C4-2B (cell line): ENCODE data around the gene CWC15.
"Not testable (repeated sequence)": the region's sequence is repeated elsewhere in the genome, so short reads cannot be mapped to it uniquely, and the experiment has no call there.

Source experiments
- ZFX ChIP-seq: fragments of 450-650 bp; IDR thresholded peaks from 2 replicates; pipeline ENCODE4 v1.6.1; 2017
- TF ChIP-seq, protein P1 (sequence below): fragments of 450-650 bp; conservative IDR thresholded peaks from 2 replicates; pipeline ENCODE4 v1.5.1; 2017; ENCODE audit warnings: mild to moderate bottlenecking

DNA sequence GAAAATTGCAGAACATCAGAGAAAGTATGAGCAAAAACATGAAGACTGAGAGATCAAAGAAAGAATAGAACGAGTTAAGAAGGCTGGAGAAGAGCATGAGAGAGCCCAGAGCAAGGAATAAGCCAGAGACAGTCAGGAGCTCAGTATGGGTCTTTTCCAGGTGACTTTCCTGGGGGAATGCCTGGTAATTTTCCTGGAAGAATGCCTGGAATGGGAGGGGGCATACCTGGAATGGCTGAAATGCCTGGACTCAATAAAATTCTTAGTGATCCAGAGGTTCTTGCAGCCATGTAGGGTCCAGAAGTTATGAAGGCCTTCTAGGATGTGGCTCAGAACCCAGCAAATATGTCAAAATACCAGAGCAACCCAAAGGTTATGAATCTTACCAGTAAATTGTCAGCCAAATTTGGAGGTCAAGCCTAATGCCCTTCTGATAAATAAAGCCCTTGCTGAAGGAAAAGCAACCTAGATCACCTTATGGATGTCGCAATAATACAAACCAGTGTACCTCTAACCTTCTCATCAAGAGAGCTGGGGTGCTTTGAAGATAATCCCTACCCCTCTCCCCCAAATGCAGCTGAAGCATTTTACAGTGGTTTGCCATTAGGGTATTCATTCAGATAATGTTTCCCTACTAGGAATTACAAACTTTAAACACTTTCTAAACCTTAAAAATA lies 59.5 kb downstream of the CWC15 start:
- TF ChIP-seq, protein P1, sequence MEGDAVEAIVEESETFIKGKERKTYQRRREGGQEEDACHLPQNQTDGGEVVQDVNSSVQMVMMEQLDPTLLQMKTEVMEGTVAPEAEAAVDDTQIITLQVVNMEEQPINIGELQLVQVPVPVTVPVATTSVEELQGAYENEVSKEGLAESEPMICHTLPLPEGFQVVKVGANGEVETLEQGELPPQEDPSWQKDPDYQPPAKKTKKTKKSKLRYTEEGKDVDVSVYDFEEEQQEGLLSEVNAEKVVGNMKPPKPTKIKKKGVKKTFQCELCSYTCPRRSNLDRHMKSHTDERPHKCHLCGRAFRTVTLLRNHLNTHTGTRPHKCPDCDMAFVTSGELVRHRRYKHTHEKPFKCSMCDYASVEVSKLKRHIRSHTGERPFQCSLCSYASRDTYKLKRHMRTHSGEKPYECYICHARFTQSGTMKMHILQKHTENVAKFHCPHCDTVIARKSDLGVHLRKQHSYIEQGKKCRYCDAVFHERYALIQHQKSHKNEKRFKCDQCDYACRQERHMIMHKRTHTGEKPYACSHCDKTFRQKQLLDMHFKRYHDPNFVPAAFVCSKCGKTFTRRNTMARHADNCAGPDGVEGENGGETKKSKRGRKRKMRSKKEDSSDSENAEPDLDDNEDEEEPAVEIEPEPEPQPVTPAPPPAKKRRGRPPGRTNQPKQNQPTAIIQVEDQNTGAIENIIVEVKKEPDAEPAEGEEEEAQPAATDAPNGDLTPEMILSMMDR: not testable (repeated sequence)
- TF ChIP-seq ZFX: not testable (repeated sequence)
